Non-pigmented ciliary epithelial cell (primary cell): ENCODE data around the gene ITGAX.

Source experiments
- DNase-seq: peaks from one replicate; pipeline ENCODE4 v3.0.0-alpha.2; 2010; ENCODE audit warnings: low read depth

ITGAX gene

DNA sequence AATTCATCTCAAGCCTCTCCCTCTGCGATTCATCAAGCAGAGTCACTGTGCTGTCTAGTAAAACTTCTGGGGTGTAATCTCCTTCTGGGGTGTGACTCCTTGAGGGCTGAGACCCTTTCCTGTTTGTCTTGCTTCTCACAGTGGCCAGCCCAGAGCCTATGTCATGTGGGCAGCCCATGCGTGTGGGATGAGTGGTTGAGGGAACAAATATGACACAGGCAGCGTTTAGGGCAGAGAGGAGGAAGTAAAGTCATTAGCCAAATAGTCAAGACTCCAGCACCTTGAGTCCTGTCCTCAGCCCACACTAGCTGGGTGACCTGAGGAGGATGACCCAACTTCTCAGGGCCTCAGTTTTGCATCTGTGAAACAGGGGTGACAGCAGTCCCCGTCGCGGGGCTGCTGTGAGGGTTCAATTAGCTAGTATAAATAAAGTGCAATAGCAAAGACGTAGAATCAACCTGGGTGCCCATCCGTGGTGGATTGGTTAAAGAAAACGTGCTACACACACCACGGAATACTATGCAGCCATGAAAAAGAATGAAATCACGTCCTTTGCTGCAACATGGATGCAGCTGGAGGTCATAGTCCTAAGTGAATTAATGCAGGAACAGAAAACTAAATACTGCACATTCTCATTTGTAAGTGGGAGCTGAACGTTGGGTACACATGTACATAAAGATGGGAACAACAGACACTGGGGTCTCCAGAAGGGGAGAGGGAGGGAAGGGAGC is 4.5 kb upstream of the ITGAX start:
- no peak for DNase-seq

DNA sequence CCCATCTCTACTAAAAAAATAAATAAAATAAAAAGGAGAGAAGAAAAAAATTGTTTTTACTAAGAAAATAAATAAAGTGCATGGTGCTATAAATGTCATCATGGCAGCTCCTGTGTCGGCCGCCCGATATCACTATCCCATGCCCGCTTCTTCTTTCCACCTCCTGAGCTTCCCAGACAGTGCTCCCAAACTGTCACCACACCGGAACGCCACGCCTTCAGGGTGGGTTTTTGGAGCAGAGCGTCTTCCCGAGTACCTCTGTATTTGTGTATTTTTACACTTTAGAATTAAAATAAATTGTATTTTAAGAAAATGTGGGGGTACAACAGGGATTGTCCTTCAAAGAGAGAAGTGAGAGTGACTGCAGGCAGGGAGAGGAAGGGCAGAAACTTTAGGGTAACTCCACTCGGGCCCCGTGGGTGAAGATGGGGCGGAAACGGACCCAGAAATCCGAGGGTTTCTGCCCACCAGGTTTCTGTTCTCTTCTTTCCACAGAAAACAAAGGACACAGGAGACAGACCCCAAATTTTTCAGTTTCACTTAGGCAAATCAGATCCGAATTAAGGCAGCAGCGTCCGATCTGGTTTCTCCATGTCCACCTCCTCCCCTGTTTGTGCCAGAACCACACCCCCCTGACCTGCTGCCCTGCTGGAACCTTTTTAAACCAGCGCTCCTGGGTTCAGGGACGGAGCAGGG is 3.6 kb upstream of the ITGAX start:
- DNase-seq: no peak

DNA sequence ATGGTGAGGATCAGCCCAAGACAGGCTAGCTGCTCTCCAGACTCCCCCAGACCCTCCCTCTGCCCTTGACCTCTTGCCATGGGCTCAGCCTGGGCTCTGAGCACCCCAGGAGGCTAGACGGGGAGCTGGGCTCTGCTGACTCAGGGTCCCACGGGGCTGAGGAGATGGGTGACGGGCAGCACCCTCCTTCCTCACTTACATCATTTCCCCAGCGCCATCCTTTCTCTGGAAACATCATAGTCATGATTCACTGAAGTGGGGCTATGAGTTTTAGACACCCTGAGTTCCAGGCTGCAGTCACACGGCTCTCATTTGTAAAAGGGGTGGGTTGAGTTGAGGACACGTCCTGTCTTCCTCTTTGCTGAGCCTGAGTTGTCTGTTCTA is 3.0 kb upstream of the ITGAX start:
- DNase-seq: no peak

DNA sequence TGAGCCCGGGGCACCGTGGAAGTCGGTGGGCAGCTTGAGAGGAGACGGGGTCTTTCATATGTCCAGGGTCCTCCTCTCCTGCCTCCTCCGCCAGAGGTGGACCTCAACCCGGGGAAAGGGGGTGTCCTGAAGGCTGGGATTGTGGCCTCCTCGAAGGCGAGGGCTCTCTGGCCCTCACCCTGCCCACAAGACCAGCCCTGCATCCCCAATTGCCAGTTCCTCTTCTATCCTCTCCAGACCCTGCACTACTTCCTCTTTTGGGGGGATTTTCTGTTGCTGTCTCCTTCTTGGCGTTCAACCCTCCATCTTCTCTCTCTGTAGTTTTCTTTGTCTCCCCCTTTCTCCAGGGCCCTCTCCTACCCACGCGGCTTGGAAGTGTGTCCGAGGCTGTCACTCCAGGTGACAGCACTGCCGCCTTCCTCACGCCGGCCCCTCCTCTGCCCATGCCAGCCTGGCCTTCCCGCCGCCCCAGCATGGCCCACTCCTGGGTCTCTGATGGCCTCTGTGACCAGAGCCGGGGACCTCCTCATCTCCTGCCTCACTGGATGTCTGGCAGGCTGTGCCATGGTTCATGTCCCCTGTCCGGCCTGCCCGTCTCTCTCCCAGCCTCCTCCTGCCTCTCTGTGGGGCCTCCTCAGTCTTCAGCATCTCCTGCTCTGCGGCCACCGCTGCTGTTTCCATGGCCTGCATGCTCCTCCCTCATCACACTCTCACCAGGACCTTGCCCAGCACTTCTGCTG is 2.4 kb upstream of the ITGAX start:
- DNase-seq: no peak

DNA sequence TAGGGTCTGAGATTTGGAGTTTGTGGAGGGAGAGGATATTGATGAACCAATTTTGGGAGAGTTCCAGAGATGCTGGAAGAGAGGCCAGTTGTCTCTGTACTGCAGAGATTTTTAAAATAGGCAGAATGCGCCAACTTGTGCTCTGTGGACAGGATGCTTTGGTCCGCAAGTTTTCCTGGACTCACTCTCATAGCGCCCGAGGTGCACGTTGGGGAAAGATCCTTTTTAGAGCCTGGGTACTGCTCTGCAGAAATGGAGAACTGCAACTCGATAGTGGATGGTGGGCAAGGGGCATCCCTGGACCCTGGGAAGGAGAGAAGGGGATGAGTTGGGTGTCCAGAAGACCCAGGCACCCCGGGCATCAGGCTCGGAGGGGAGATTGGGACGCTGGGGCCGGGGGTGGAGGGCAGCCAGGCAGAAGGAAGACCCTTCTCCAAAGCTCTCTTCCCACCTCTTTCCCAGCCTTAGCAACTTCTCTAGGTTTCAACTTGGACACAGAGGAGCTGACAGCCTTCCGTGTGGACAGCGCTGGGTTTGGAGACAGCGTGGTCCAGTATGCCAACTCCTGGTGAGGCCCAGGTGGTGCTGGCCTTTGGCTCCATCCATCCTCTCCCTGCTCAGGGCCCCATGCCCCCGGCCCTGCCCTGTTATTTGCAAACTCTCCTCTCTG is 590 bp downstream of the ITGAX start:
- DNase-seq: no peak

DNA sequence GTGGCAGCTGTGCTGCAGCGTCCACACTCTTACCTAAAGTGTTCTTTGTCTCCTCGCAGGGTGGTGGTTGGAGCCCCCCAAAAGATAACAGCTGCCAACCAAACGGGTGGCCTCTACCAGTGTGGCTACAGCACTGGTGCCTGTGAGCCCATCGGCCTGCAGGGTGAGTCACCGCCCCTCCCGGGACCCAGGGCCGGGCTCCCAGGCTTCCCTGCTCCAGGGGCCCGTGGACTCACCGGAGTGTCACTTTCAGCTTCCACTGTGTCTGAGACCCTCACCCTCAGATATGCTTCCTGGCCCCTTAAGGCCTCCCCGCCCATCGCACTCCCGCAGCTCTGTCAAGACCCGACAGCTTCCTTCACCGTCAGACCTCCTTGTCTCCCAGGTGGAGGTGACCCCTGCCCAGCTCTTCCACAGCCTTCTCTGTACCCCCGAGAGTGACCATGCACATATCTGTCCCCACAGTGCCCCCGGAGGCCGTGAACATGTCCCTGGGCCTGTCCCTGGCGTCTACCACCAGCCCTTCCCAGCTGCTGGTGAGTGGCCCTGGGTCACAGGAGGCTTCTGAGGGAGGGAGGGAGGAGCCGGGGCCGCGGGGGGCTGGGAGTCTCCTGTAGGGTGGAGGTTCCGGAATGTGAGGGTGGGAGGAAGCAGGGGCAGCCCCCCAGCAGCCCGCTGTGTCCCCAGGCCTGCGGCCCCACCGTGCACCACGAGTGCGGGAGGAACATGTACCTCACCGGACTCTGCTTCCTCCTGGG is 1.8 kb downstream of the ITGAX start:
- no peak for DNase-seq

DNA sequence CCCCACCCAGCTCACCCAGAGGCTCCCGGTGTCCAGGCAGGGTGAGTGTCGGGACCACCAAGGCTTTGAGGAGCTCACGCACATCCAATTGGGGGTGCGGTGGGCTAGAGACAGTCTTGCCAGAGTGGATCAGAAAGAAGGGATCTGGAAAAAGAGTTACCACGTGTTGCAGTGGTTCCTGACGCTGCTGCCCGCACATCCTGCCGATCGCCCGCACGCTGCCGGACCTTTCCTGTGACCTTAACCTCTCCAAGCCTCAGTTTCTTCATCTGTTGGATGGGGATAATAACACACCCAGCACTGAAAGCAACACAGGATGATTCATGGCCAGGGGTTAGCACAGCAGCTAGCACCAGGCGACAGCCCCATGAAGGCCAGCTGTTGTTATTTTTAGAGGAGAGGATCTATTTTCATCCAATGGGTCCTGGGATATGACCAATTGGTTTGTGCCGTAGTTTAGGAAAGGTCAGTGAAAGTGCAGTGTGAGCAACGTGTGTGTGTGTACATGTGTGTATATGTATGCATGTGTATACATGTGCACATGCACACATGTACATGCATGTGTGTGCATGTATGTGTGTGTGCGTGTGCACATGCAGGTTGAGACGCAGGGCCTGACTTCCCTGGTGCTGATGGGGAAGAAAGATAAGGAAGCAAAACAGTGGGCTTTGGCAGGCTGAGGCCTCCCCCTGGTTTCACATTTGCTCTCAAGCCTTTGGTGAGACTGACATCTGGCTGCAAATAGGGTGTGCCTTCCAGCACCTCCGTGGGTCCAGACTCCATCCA is 2.5 kb downstream of the ITGAX start:
- no peak for DNase-seq

DNA sequence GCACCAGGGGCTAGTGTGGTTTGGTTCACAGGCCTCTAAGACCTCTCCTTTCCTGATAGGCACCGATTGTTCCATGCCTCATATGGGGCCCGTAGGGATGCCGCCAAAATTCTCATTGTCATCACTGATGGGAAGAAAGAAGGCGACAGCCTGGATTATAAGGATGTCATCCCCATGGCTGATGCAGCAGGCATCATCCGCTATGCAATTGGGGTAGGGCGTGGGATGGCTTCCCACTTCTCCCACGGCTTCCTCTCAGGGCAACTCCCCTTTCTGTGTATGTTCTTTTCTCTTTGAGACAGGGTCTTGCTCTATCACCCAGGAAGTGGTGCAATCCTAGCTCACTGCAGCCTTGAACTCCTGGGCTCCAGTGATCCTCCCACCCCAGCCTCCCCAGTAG is 5.3 kb downstream of the ITGAX start:
- no peak for DNase-seq

DNA sequence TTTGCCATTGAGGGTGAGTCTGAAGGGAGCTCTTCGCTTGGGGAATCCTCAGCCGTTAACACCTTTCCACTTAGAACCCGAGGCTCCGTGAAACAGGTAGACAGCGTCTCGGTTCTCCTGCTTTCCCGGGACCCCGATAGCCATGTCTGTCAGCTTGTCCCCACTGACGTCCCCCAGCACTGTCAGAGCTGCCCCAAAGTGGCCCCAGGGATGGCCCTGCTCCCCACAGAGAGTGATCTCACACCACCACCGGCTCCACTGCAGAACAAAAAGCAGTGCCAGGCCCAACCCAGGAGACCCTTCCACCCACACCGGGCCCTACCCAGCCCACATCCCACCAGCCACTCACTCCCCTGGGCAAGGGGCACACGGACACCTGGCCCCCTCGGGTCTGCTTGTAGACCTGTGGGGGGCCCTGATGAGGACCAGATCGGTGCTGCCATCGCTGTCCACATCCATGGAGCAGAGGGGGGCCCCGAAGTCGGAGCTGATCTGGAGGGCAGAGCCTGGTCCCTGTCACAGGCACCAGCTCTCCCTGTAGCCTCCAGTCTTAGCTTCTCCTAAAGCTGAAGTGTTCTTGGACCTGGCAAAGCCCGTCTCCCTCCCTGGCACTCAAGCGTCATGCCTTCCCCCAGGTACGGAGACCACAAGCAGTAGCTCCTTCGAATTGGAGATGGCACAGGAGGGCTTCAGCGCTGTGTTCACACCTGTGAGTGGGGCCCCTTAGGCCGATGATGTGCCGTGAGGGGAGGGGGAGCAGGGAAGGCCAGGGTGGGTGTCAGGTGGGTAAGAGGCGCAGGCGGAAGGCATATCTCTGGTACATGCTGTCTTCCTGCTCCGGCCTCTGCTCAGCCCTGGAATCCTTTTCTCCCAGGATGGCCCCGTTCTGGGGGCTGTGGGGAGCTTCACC is 6.5 kb downstream of the ITGAX start:
- no peak for DNase-seq

DNA sequence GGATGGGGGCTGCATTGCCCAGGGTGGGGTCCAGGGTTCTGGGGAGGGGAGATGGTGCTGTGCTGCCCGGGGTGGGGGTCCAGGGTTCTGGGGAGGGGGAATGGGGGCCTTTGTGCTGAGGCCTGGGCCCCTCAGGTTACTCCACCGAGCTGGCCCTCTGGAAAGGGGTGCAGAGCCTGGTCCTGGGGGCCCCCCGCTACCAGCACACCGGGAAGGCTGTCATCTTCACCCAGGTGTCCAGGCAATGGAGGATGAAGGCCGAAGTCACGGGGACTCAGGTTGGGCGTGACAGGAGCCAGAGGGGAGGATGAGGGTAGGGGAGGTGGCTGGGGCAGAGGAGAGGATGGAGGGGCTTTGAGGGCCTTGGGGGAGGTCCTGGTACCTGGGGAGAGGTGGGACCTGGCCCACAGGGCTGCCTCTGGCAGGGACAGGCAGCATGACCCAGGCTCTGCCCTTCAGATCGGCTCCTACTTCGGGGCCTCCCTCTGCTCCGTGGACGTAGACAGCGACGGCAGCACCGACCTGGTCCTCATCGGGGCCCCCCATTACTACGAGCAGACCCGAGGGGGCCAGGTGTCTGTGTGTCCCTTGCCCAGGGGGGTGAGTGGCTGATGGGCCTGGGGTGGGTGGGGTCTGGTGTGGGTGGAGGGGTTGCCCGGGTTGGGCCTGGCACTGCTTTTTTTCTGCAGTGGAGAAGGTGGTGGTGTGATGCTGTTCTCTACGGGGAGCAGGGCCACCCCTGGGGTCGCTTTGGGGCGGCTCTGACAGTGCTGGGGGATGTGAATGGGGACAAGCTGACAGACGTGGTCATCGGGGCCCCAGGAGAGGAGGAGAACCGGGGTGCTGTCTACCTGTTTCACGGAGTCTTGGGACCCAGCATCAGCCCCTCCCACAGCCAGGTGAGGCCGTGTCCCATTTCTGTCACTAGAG is 7.8 kb downstream of the ITGAX start:
- DNase-seq: no peak

DNA sequence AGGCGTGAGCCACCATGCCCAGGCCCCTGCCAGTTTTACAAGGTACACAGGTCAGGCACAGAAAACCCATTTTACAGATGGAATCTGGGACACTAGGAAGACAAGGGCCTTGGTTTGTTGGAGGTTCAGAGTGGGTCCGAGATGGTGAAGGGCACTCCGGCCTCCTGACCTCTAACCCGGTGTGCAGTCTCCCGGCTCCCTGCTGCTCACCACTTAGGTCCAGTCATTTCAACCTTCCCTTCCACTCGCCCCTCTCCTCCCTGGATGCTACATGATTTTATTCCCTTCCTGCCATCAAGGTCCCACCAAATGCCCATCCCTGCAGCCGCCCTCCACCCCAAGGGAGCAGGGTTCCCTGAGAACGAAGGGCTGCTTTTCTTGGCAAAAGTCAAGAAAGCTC is 8.7 kb downstream of the ITGAX start:
- no peak for DNase-seq

DNA sequence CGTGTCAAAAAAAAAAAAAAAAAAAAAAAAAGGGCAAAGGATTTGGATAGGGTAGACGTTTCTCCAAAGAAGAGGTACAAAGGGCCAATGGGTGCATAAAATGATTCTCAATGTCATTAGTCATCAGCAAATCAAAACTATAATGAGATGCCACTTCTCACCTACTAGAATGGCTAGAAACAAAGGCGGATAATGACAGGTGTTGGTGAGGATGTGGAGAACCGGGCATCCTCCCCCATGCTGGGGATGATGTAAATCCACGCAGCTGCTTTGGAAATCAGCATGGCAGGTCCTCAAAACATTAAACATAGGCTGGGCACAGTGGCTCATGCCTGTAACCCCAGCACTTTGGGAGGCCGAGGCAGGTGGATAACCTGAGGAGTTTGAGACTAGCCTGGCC is 9.4 kb downstream of the ITGAX start:
- no peak for DNase-seq

DNA sequence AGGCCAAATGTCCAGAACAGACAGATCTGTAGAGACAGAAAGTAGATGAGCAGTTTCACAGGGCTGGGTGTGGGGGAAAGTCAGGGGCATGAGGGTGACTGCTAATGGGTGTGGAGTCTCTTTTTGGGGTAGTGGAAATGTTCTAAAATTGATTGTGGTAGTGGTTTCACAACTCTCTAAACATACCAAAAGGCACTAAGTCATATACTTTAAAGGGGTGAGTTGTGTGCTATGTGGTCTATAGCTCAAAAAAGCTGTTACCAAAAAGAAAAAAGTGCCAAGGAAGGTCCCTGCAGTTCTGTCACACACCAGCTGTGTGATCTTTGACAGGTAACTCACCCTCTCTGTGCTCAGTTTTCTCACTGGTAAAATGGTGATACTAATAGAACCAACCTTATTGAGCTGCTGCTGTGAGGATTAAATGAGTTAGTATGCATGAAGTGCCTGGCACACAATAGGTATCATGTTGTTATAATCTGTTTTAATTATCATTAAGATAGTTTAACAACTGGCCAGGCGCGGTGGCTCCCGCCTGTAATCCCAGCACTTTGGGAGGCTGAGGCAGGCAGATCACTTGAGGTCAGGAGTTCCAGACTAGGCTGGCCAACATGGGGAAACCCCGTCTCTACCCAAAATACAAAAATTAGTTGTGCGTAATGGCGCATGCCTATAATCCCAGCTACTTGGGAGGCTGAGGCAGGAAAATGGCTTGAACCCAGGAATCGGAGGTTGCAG is 10.3 kb downstream of the ITGAX start:
- DNase-seq: no peak

DNA sequence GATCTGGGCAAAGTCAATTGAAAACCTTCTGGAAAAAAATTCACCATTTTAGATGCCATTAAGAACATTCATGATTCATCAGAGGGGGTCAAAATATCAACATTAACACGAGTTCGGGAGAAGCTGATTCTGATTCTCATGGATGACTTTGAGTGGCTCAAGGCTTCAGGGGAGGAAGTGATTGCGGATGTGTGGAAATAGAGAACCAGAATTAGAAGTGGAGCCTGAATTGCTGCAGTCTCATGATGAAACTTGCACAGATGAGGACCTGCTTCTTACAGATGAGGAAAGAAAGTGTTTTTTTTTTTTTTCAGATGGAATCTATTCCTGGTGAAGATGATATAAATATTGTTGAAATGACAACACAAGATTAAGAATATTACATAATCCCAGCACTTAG is 12.9 kb downstream of the ITGAX start:
- DNase-seq: no peak

DNA sequence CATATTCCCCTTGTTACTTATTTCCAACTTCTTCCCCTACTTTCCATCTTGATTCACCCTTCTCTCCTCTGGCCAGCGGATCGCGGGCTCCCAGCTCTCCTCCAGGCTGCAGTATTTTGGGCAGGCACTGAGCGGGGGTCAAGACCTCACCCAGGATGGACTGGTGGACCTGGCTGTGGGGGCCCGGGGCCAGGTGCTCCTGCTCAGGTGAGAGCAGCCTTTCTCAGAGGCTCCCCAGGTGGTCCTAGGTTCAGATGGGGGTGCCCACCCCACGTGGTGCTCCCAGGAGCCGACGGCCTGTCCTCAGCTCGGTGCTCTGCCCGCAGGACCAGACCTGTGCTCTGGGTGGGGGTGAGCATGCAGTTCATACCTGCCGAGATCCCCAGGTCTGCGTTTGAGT is 16.0 kb downstream of the ITGAX start:
- DNase-seq: no peak

DNA sequence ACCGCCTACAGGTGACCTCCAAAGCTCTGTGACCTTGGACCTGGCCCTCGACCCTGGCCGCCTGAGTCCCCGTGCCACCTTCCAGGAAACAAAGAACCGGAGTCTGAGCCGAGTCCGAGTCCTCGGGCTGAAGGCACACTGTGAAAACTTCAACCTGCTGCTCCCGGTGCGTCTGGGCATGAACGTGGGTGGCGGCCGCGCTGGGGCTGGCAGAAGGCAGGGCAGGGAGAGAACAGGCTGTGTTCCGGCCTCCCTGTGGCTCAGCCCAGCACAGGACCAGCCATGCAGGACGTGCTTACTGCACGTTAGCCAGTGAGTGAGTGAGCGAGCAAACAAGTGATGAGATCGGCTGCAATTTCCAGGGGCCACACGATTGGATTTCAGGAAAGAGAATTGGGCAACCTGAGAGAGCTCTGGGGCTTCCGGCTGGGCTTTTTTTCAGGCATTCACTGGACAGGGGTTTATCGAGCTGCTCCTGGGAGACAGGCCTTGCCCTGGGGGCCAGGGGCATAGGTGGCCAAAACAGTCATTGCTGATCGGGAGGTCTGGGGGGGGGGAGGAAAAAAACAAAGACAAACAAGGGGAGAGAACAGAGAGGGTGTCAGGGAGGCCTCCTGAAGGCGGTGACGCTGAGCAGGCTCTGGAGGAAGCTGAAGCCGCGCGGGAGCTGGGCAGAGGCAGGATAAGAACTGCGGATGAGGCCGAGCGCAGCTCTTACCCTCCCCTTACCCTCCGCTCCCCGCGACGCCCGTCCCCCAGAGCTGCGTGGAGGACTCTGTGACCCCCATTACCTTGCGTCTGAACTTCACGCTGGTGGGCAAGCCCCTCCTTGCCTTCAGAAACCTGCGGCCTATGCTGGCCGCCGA is 16.9 kb downstream of the ITGAX start:
- no peak for DNase-seq

DNA sequence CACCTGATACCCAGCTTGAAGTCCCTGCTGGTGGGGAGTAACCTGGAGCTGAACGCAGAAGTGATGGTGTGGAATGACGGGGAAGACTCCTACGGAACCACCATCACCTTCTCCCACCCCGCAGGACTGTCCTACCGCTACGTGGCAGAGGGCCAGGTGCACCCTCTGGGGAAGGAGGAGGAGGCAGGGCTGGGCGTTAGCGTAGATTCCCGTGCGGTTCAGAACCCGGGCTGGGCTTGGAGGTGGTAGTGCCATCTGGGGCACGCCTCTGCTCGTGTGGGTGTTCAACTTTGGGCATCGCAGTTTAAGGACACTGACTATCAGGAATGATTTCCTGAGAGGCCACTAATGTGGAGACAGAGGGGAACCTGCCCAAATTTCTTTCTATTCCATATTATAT is 18.3 kb downstream of the ITGAX start:
- no peak for DNase-seq
